Spleen (tissue), 11 donors: ENCODE results near the gene RNPS1. TPM values are rescaled to one million over a fixed set of nuclear protein-coding genes. Genes with fewer than 3 reads are reported as not detected.

Experiments
- DNase-seq: peaks from one replicate; pipeline ENCODE4 v3.0.0-alpha.2; 2020
- H3K27ac ChIP-seq, 8 donors: fragments of 200-600 bp; sonication (generic) in 7 of 8; 1 replicate in 4 of 8; 2 replicates in 4 of 8; pipeline versions ENCODE4 v1.5.0 to v1.8.0; 2016 to 2021; ENCODE audit warnings: inconsistent platforms in 4 of 8, mild to moderate bottlenecking in 4 of 8, moderate library complexity in 1 of 8
- H3K27me3 ChIP-seq, 7 donors: fragments of 200-600 bp; sonication (generic) in 6 of 7; replicated peaks in 1 of 7; 1 replicate in 4 of 7; 2 replicates in 3 of 7; pipeline versions ENCODE4 v1.5.0 to v1.8.0; 2016 to 2021; ENCODE audit warnings: inconsistent platforms in 3 of 7, mild to moderate bottlenecking in 1 of 7
- H3K36me3 ChIP-seq, 6 donors: fragments of 200-600 bp; sonication (generic) in 5 of 6; 1 replicate in 4 of 6; 2 replicates in 2 of 6; pipeline versions ENCODE4 v1.5.0 to v1.8.0; 2016 to 2021; ENCODE audit warnings: inconsistent platforms in 2 of 6
- H3K4me1 ChIP-seq, 6 donors: fragments of 200-600 bp; sonication (generic) in 5 of 6; 1 replicate in 3 of 6; 2 replicates in 3 of 6; pipeline versions ENCODE4 v1.5.0 to v1.8.0; 2016 to 2021; ENCODE audit warnings: inconsistent platforms in 3 of 6
- H3K4me3 ChIP-seq, 8 donors: fragments of 200-600 bp; sonication (generic) in 7 of 8; 1 replicate in 4 of 8; 2 replicates in 4 of 8; pipeline versions ENCODE4 v1.5.0 to v1.8.0; 2016 to 2021; ENCODE audit warnings: inconsistent platforms in 4 of 8, mild to moderate bottlenecking in 4 of 8, moderate library complexity in 2 of 8
- H3K9me3 ChIP-seq, 8 donors: fragments of 200-600 bp; sonication (generic) in 7 of 8; 1 replicate in 4 of 8; 2 replicates in 4 of 8; pipeline versions ENCODE4 v1.5.0 to v1.8.0; 2016 to 2021; ENCODE audit warnings: inconsistent platforms in 4 of 8
- CTCF ChIP-seq, 11 experiments: fragments of 200-600 bp in 7 of 11; fragments of 450-650 bp in 4 of 11; sonication (generic) in 4 of 11; IDR thresholded peaks in 8 of 11; conservative IDR thresholded peaks in 3 of 11; 1 replicate in 7 of 11; 2 replicates in 4 of 11; pipeline versions ENCODE4 v1.4.0 to v1.8.0; 2016 to 2021; ENCODE audit warnings: antibody characterized with exemption in 11 of 11, inconsistent platforms in 4 of 11, mild to moderate bottlenecking in 1 of 11
- POLR2A ChIP-seq, 3 donors: fragments of 450-650 bp; IDR thresholded peaks; one replicate each; pipeline ENCODE4 v1.5.1; 2017; ENCODE audit warnings: antibody characterized with exemption in 3 of 3, mild to moderate bottlenecking in 1 of 3
- POLR2AphosphoS5 ChIP-seq, 3 donors: sonication (generic); formaldehyde crosslinking; IDR thresholded peaks; one replicate each; pipeline ENCODE4 v1.5.1; 2017; ENCODE audit warnings: antibody characterized with exemption in 3 of 3
- WGBS, 5 donors: extraction: QIAGEN DNeasy Blood & Tissue Kit in 3 of 5; methylation state at CpG; one replicate each; pipeline versions ENCODE4 v1.1.5 to v1.1.7; 2013 to 2018; 5-methylcytosine and 5-hydroxymethylcytosine counted together
- intact Hi-C: fragments of 100-400 bp; cut with DNase I; formaldehyde crosslinking; loops from one replicate; pipeline ENCODE4 v1.15.0; 2023; ENCODE audit warnings: low total_unique reads
- microRNA-seq, 3 donors: library from miRNA; unstranded; fragments of <30 nt; microRNA quantifications; one replicate each; pipeline versions ENCODE4 to v1.1.0, GENCODE V29; 2019 to 2020
- polyA plus RNA-seq, 3 donors: library from polyadenylated mRNA; stranded (reverse); fragments of 200-250 nt; gene quantifications; one replicate each; pipeline ENCODE4 v1.2.1, GENCODE V29; 2013
- small RNA-seq, 4 donors: library from RNA; depleted of rRNA; stranded (forward); fragments of <200 nt; gene quantifications; one replicate each; pipeline ENCODE3, GENCODE V24; 2016
- total RNA-seq, 7 donors: library from RNA; depleted of rRNA in 3 of 7; stranded (reverse); fragments of >200 nt in 3 of 7; fragmentation: NEBNext Ultra II Directional in 4 of 7; extraction: Animal tissue kit (Norgen Biotek cat#: 25700) in 4 of 7; gene quantifications; one replicate each; pipeline versions ENCODE4 v1.1.0 to v1.2.1, GENCODE V29; 2016 to 2021
- donor health status: healthy with polysubstance abuse.
- donor health status: DM: no; HTN: no; CAD: no; lungs with moderate emphysema.
- donor health status: DM: no; HTN: no; CAD: no.
- donor health status: Bipolar disorder and iron deficiency.
- donor health status: healthy.
- donor health status: DM: no; HTN: no; CAD: no.
- donor health status: DM: yes; HTN: yes; CAD: no.

Gene RNPS1
- total and polyA plus RNA-seq, 10 donors, result 119 to 180 (median 130) TPM

- 76 to 81% (median 78%) methylated on average over 13 of the region's 13 CpGs for WGBS, 5 donors
- intact Hi-C loops, result no loop called here
- Histone ChIP-seq H3K4me3 (peak overlapping the region; percentile 56 to 82 (median 64)), H3K4me1 (peaks cover 12 to 39% (median 32%) of the 10 kb centered on the region in 6 donors), H3K27ac (peak overlapping the region; percentile 93 to 99 (median 98)), H3K27me3 (peaks cover 0 to 7% (median 0%) of the 10 kb centered on the region in 7 donors), H3K36me3 (peaks cover 0 to 31% (median 28%) of the 10 kb centered on the region in 6 donors), H3K9me3 (no peaks in the 10 kb centered on the region)
- DNase-seq, result no peak
- TF ChIP-seq POLR2AphosphoS5 (IDR thresholded peaks at IDR 0.05) (no peak), CTCF (IDR thresholded peaks at IDR 0.05 in 8 of 11, conservative IDR thresholded peaks at IDR 0.05 in 3 of 11) (no peak), POLR2A (IDR thresholded peaks at IDR 0.05) (no peak)
Measured at GRCh38 chr16:2204416-2205103, 63.4 kb downstream of the RNPS1 start.

Small RNA genes within 50 kb of the gene (microRNA-seq; reads per million reads assigned to microRNA genes)
- gene MIR3677 (0 reads per million in 3 donors), gene MIR4717 (0 reads per million in 3 donors)

Small RNA genes within 50 kb of the gene (small RNA-seq; reads per million reads assigned to genes)
- gene MIR3677 (0 reads per million in 4 donors), gene MIR4717 (0 reads per million in 4 donors)

Other genes with a start within 250 kb of the RNPS1 start
- gene NPW, start 248.3 kb downstream of the RNPS1 start, total RNA-seq, result 1 to 10 TPM in 1 of 7 donors, under 1 TPM in 3, not detected in 3; 0.51 to 1.9 (median 0.89) TPM
- 1 to 10 TPM in 2 of 3 donors, under 1 TPM in 1; 0.30 to 2.5 (median 2.3) TPM for gene NPW, start 248.3 kb downstream of the RNPS1 start, polyA plus RNA-seq
- gene NHERF2, start 241.2 kb downstream of the RNPS1 start, total RNA-seq, result 100 to 1,000 TPM in 4 of 7 donors, 10 to 100 TPM in 3; 62.4 to 179 (median 126) TPM
- gene NHERF2, start 241.2 kb downstream of the RNPS1 start, polyA plus RNA-seq, result 100 to 1,000 TPM in 1 of 3 donors, 10 to 100 TPM in 2; 64.6 to 218 (median 71.2) TPM
- 10 to 100 TPM in 6 of 7 donors, 1 to 10 TPM in 1; 9.6 to 29.6 (median 20.0) TPM for gene NTHL1, start 220.3 kb downstream of the RNPS1 start, total RNA-seq
- 10 to 100 TPM; 31.3 to 52.1 (median 37.0) TPM for gene NTHL1, start 220.3 kb downstream of the RNPS1 start, polyA plus RNA-seq
- gene TSC2, start 220.1 kb downstream of the RNPS1 start, total RNA-seq, result 100 to 1,000 TPM in 4 of 7 donors, 10 to 100 TPM in 3; 63.8 to 185 (median 103) TPM
- gene TSC2, start 220.1 kb downstream of the RNPS1 start, polyA plus RNA-seq, result 10 to 100 TPM; 20.7 to 82.0 (median 53.3) TPM
- 100 to 1,000 TPM in 2 of 7 donors, 10 to 100 TPM in 5; 64.0 to 124 (median 95.3) TPM for gene PKD1, start 132.2 kb downstream of the RNPS1 start, total RNA-seq
- 10 to 100 TPM; 14.0 to 60.9 (median 18.5) TPM for gene PKD1, start 132.2 kb downstream of the RNPS1 start, polyA plus RNA-seq
- 1 to 10 TPM in 4 of 7 donors, under 1 TPM in 2, not detected in 1; 0.26 to 7.9 (median 1.2) TPM for gene RAB26, start 119.5 kb downstream of the RNPS1 start, total RNA-seq
- 1 to 10 TPM in 2 of 3 donors, under 1 TPM in 1; 0.91 to 1.5 (median 1.4) TPM for gene RAB26, start 119.5 kb downstream of the RNPS1 start, polyA plus RNA-seq
- 10 to 100 TPM; 41.5 to 63.9 (median 50.9) TPM for gene TRAF7, start 112.3 kb downstream of the RNPS1 start, total RNA-seq
- gene TRAF7, start 112.3 kb downstream of the RNPS1 start, polyA plus RNA-seq, result 10 to 100 TPM; 22.0 to 37.6 (median 23.3) TPM
- not detected for gene CASKIN1, start 71.5 kb downstream of the RNPS1 start, total RNA-seq
- under 1 TPM; 0.24 to 0.32 (median 0.30) TPM for gene CASKIN1, start 71.5 kb downstream of the RNPS1 start, polyA plus RNA-seq
- gene MLST8, start 62.7 kb downstream of the RNPS1 start, total RNA-seq, result 10 to 100 TPM; 25.0 to 50.0 (median 30.4) TPM
- 10 to 100 TPM; 40.6 to 61.7 (median 51.3) TPM for gene MLST8, start 62.7 kb downstream of the RNPS1 start, polyA plus RNA-seq
- gene BRICD5, start 57.3 kb downstream of the RNPS1 start, total RNA-seq, result 10 to 100 TPM in 2 of 7 donors, 1 to 10 TPM in 5; 3.5 to 12.8 (median 8.6) TPM
- gene BRICD5, start 57.3 kb downstream of the RNPS1 start, polyA plus RNA-seq, result 10 to 100 TPM; 18.2 to 40.2 (median 18.9) TPM
- 10 to 100 TPM in 6 of 7 donors, 1 to 10 TPM in 1; 9.4 to 20.2 (median 14.1) TPM for gene PGP, start 53.3 kb downstream of the RNPS1 start, total RNA-seq
- gene PGP, start 53.3 kb downstream of the RNPS1 start, polyA plus RNA-seq, result 10 to 100 TPM in 2 of 3 donors, 1 to 10 TPM in 1; 9.3 to 16.6 (median 12.4) TPM
- 10 to 100 TPM; 22.7 to 41.4 (median 26.7) TPM for gene E4F1, start 44.5 kb downstream of the RNPS1 start, total RNA-seq
- gene E4F1, start 44.5 kb downstream of the RNPS1 start, polyA plus RNA-seq, result 10 to 100 TPM; 20.8 to 41.0 (median 38.4) TPM
- 1 to 10 TPM in 4 of 7 donors, under 1 TPM in 3; 0.72 to 1.7 (median 1.3) TPM for gene DNASE1L2, start 31.7 kb downstream of the RNPS1 start, total RNA-seq
- 1 to 10 TPM in 2 of 3 donors, under 1 TPM in 1; 0.59 to 2.2 (median 1.2) TPM for gene DNASE1L2, start 31.7 kb downstream of the RNPS1 start, polyA plus RNA-seq
- 10 to 100 TPM; 20.6 to 35.2 (median 29.0) TPM for gene ECI1, start 16.5 kb downstream of the RNPS1 start, total RNA-seq
- gene ECI1, start 16.5 kb downstream of the RNPS1 start, polyA plus RNA-seq, result 10 to 100 TPM; 42.0 to 54.8 (median 51.6) TPM
- gene ABCA3, start 72.6 kb upstream of the RNPS1 start, total RNA-seq, result 10 to 100 TPM in 1 of 7 donors, 1 to 10 TPM in 6; 6.5 to 12.6 (median 7.3) TPM
- gene ABCA3, start 72.6 kb upstream of the RNPS1 start, polyA plus RNA-seq, result 1 to 10 TPM; 2.5 to 5.5 (median 2.5) TPM
- 10 to 100 TPM in 1 of 7 donors, 1 to 10 TPM in 6; 4.2 to 11.1 (median 7.3) TPM for gene CCNF, start 161.3 kb upstream of the RNPS1 start, total RNA-seq
- gene CCNF, start 161.3 kb upstream of the RNPS1 start, polyA plus RNA-seq, result 1 to 10 TPM; 1.5 to 2.7 (median 2.6) TPM
- gene TEDC2, start 192.0 kb upstream of the RNPS1 start, total RNA-seq, result 1 to 10 TPM in 5 of 7 donors, under 1 TPM in 2; 0.73 to 2.7 (median 1.4) TPM
- 1 to 10 TPM; 1.8 to 2.7 (median 2.5) TPM for gene TEDC2, start 192.0 kb upstream of the RNPS1 start, polyA plus RNA-seq
- under 1 TPM in 3 of 7 donors, not detected in 4; 0.13 to 0.28 (median 0.23) TPM for gene NTN3, start 203.2 kb upstream of the RNPS1 start, total RNA-seq
- under 1 TPM in 2 of 3 donors, not detected in 1; 0.03 to 0.06 TPM for gene NTN3, start 203.2 kb upstream of the RNPS1 start, polyA plus RNA-seq
- gene TBC1D24, start 207.0 kb upstream of the RNPS1 start, total RNA-seq, result 10 to 100 TPM in 6 of 7 donors, 1 to 10 TPM in 1; 9.7 to 15.3 (median 12.8) TPM
- gene TBC1D24, start 207.0 kb upstream of the RNPS1 start, polyA plus RNA-seq, result 1 to 10 TPM; 2.2 to 5.1 (median 2.2) TPM
- gene ATP6V0C, start 245.8 kb upstream of the RNPS1 start, total RNA-seq, result 100 to 1,000 TPM in 4 of 7 donors, 10 to 100 TPM in 3; 82.3 to 199 (median 156) TPM
- gene ATP6V0C, start 245.8 kb upstream of the RNPS1 start, polyA plus RNA-seq, result 100 to 1,000 TPM in 1 of 3 donors, 10 to 100 TPM in 2; 64.5 to 125 (median 99.7) TPM